ENCODE results near the gene COL6A3. TPM values are rescaled to one million over a fixed set of nuclear protein-coding genes. Genes with fewer than 3 reads are reported as not detected.

Gene COL6A3
- polyA plus RNA-seq, 2 of the 4 experiments (the other 2 are of a cell fraction): 0.10 to 0.28 TPM

- ATAC-seq: no peak
- Histone ChIP-seq H3K4me2 (no peak overlapping the region), H3K9me3 (no peaks in the 10 kb centered on the region), H3K4me3 (no peak overlapping the region), H3K4me1 (no peaks in the 10 kb centered on the region), H3K27ac (no peak overlapping the region)
- ChIA-PET POLR2A (no interaction called here), CTCF (interaction anchor here (1.4 to 2.1 kb wide), 3 partner anchors 17 to 327 kb away, joined by 3 to 7 read pairs (median 6); no protein-coding TSS in a partner anchor)
- FAIRE-seq: no peak
- DNase-seq (ENCODE audit: low read depth in 1 of 2, low spot score in 1 of 2): no peak
- TF ChIP-seq FOSL2 (IDR thresholded peaks at IDR 0.05) (no peak), FOSL2 (CRISPR knock-in tag; IDR thresholded peaks at IDR 0.05) (no peak), BCL3 (IDR thresholded peaks at IDR 0.05) (no peak), FOSB (CRISPR knock-in tag; IDR thresholded peaks at IDR 0.05) (no peak), CBX2 (IDR thresholded peaks at IDR 0.05; ENCODE audit: borderline replicate concordance, low read depth) (no peak), HEYL (CRISPR knock-in tag; IDR thresholded peaks at IDR 0.05) (no peak), ZFP36 (IDR thresholded peaks at IDR 0.05; ENCODE audit: borderline replicate concordance, partially characterized antibody) (no peak), HOXB13 (CRISPR knock-in tag; IDR thresholded peaks at IDR 0.05; ENCODE audit: low read depth) (no peak), CTCF (IDR thresholded peaks at IDR 0.05) (no peak), GATA3 (IDR thresholded peaks at IDR 0.05; ENCODE audit: borderline replicate concordance) (no peak), CEBPB (IDR thresholded peaks at IDR 0.05) (no peak), ATOH8 (CRISPR knock-in tag; IDR thresholded peaks at IDR 0.05; ENCODE audit: low read depth) (no peak), SREBF2 (IDR thresholded peaks at IDR 0.05) (no peak), RNF2 (IDR thresholded peaks at IDR 0.05; ENCODE audit: borderline replicate concordance, low read depth) (no peak)
- WGBS (ENCODE audit: missing lambda C conversion rate): 78% methylated on average over 13 of the region's 13 CpGs
Observed at GRCh38 chr2:237449193-237449881, 35.4 kb upstream of the COL6A3 start.

GRCh38 chr2:237448626-237449025 is 34.7 kb upstream of the COL6A3 start:
- Histone ChIP-seq H3K4me3 (no peak overlapping the region), H3K27ac (no peak overlapping the region), H3K4me1 (no peaks in the 10 kb centered on the region), H3K9me3 (no peaks in the 10 kb centered on the region), H3K4me2 (no peak overlapping the region)
- CTCF ChIA-PET: interaction anchor here (1.3 kb wide), 1 partner anchor 27 kb away, joined by 3 read pairs; no protein-coding TSS in a partner anchor
- FAIRE-seq: no peak
- WGBS (ENCODE audit: missing lambda C conversion rate): 65% methylated on average over 6 of the region's 6 CpGs
- POLR2A ChIA-PET: no interaction called here
- no peak for ATAC-seq
- TF ChIP-seq POLR2A (IDR thresholded peaks at IDR 0.05; ENCODE audit: low read length): no peak
- no peak for TF ChIP-seq MYC (IDR thresholded peaks at IDR 0.05; ENCODE audit: borderline replicate concordance, low read length)
- DNase-seq (ENCODE audit: low read depth in 1 of 2, low spot score in 1 of 2): no peak

GRCh38 chr2:237448171-237448570 is 34.2 kb upstream of the COL6A3 start:
- ChIA-PET POLR2A (no interaction called here), CTCF (interaction anchor here (1.0 to 1.3 kb wide), 2 partner anchors 27 kb away, joined by 3 read pairs; no protein-coding TSS in a partner anchor)
- WGBS (ENCODE audit: missing lambda C conversion rate): 72% methylated on average over 5 of the region's 7 CpGs
- Histone ChIP-seq H3K27ac (no peak overlapping the region), H3K4me3 (no peak overlapping the region), H3K9me3 (no peaks in the 10 kb centered on the region), H3K4me2 (no peak overlapping the region), H3K4me1 (no peaks in the 10 kb centered on the region)
- ATAC-seq (no peak), FAIRE-seq (no peak), DNase-seq (ENCODE audit: low read depth in 1 of 2, low spot score in 1 of 2) (no peak)
- TF ChIP-seq ZFP36 (IDR thresholded peaks at IDR 0.05; ENCODE audit: borderline replicate concordance, partially characterized antibody) (no peak), POLR2A (IDR thresholded peaks at IDR 0.05; ENCODE audit: low read length) (no peak), NPAS2 (CRISPR knock-in tag; IDR thresholded peaks at IDR 0.05; ENCODE audit: borderline replicate concordance) (no peak), RNF2 (IDR thresholded peaks at IDR 0.05; ENCODE audit: borderline replicate concordance, low read depth) (no peak), RFX5 (IDR thresholded peaks at IDR 0.05) (no peak), HOXA7 (CRISPR knock-in tag; IDR thresholded peaks at IDR 0.05) (no peak), EP300 (IDR thresholded peaks at IDR 0.05) (no peak)
